Measurements from ENCODE around the gene ALDH7A1.
"Not testable (repeated sequence)": the region's sequence is repeated elsewhere in the genome, so short reads cannot be mapped to it uniquely, and the experiment has no call there.

Gene ALDH7A1

DNA sequence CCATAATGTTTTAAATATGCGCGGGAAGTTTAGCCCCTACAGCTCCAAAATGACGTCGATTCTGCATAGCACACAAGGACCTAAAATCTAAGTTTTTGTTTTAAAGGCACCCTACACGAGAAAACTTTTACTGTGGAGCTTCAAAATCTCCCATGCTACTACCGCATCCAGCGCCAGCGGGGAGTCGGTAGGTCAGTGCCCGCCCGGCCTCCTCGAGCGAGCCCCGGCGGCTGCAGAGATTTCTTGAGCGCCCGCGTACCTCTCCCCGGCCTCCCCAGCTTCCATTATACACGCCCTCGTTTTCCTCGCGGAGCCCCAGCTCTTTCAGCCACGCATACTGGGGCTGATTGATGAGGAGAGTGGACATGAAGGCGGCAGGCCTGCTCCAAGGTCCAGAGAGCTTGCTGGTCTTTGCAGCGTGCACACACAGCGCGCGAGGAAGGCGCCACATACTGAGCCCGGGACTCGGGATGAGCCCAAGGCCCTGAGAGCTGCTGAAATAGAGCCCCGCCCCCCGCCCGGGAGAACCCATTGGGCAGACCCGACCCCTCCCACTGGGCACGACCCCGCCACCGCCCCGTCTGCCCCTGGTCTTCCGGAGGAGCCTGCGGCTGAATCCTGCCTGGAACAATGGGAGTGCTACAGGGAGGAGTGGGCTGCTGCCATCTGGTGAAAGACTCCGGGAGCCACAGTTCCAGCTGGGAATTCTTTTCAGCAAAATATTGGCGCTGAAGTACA is at the start of gene ALDH7A1:
ALDH7A1 (minus strand) TSS at position 472 of the 738 bp plus-strand sequence; CDS start at position 451, 21 bp downstream.
- peak; percentile 90 for DNase-seq (ENCODE audit: low spot score)

- no peak for DNase-seq (ENCODE audit: low spot score)
These were observed 46.4 kb upstream of the ALDH7A1 start for GRCh38 chr5:126641387-126641786.

GRCh38 chr5:126640866-126641265 is 45.8 kb upstream of the ALDH7A1 start:
- no peak for DNase-seq (ENCODE audit: low spot score)

- DNase-seq (ENCODE audit: low spot score) = no peak
These were observed 41.9 kb upstream of the ALDH7A1 start for GRCh38 chr5:126636956-126637355.

DNA sequence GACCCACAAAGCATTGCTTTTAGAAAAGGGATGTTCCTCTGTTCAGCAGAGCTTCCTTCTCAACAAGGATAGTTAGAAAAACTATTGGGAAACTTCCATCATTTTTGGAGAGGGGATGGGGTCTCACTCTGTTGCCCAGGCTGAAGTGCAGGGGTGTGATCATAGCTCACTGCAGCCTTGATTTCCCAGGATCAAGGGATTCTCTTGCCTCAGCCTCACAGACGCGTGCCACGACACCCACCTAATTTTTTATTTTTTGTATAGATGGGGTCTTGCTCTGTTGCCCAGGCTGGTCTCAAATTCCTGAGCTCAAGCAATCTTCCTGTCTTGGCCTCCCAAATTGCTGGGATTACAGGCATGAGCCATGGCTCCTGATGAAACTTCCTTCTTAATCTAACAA is 40.6 kb upstream of the ALDH7A1 start:
- DNase-seq (ENCODE audit: low spot score) = no peak

- no peak for DNase-seq (ENCODE audit: low spot score)
These were observed 38.5 kb upstream of the ALDH7A1 start for GRCh38 chr5:126633552-126633951.

GRCh38 chr5:126631920-126632319 is 36.9 kb upstream of the ALDH7A1 start:
- no peak for DNase-seq (ENCODE audit: low spot score)

- no peak for DNase-seq (ENCODE audit: low spot score)
These were observed 33.1 kb upstream of the ALDH7A1 start for GRCh38 chr5:126628102-126628501.

DNA sequence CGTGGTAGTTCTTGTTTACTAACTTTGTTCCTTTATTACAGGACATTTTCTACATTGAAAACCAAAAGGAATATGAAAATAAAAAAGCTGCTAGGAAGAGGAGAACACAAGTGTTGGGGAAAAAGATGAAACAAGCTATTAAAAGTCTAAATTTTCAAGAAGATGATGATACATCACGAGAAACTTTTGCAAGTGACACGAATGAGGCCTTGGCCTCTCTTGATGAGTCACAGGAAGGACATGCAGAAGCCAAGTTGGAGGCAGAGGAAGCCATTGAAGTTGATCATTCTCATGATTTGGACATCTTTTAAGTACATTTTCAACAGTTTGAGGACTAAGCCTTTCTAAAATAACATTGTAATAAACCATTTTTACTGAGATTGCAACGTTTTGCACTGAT is 29.5 kb upstream of the ALDH7A1 start:
- no peak for DNase-seq (ENCODE audit: low spot score)

- DNase-seq (ENCODE audit: low spot score) = no peak
These were observed 24.8 kb upstream of the ALDH7A1 start for GRCh38 chr5:126619781-126620180.

- not testable (repeated sequence) for DNase-seq (ENCODE audit: low spot score)
These were observed 22.6 kb upstream of the ALDH7A1 start for GRCh38 chr5:126617603-126618002.

- no peak for DNase-seq (ENCODE audit: low spot score)
These were observed 20.3 kb upstream of the ALDH7A1 start for GRCh38 chr5:126615286-126615685.

DNA sequence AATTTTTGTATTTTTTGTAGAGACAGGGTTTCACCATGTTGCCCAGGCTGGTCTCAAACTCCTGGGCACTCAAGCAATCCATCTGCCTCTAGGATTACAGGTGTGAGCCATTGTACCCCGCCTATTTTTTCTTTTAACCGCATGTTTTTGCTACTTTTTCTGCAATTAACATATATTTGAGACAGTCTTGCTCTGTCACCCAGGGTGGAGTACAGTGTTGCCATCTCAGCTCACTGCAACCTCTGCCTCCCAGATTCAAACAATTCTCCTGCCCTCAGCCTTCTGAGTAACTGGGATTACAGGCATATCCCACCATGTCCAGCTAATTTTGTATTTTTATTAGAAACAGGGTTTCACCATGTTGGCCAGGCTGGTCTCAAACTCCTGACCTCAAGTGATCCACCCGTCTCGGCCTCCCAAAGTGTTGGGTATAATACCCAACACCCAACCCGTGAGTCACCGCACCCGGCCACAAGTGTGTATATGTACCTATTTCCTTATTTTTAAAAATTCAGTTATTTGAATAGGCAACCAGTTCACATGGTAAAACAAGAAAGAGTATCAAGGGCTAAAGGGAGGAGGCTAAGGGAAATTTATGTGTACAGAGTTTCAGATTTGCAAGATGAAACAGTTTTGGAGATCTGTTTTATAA is 19.0 kb upstream of the ALDH7A1 start:
- no peak for DNase-seq (ENCODE audit: low spot score)

DNA sequence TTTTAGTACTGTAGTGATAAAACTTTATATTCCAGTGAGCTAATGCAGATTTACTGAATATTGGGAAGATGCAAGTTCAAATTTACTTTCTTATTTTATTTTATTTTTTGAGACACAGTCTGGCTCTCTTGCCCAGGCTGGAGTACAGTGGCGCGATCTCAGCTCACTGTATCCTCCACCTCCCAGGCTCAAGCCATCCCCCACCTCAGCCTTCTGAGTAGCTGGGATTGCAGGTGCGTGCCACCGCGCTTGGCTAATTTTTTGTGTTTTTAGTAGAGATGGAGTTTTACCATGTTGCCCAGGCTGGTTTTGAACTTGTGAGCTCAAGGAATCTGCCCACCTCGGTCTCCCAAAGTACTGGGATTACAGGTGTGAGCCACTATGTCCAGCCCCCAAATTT is 15.6 kb upstream of the ALDH7A1 start:
- DNase-seq (ENCODE audit: low spot score) = no peak

GRCh38 chr5:126610160-126610559 is 15.1 kb upstream of the ALDH7A1 start:
- no peak for DNase-seq (ENCODE audit: low spot score)

DNA sequence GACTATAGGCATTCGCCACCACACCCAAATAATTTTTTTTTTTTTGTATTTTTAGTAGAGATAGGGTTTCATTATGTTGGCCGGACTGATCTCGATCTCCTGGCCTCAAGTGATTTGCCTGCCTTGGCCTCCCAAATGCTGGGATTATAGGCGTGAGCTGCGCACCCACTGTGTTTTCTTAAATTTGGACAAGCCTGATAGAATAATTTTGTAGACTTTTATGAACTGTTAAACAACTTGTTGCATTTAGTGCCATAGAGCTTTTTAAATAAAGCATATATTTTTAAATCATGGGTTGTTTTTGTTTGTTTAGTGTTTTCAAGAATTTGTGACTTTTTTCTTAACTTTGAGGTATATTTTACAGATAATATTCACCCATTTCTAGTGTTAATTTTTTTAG is 10.5 kb upstream of the ALDH7A1 start:
- no peak for DNase-seq (ENCODE audit: low spot score)

- no peak for DNase-seq (ENCODE audit: low spot score)
These were observed 8.5 kb upstream of the ALDH7A1 start for GRCh38 chr5:126603402-126603991.

- peak; percentile 74 for DNase-seq (ENCODE audit: low spot score)
These were observed 5.9 kb upstream of the ALDH7A1 start, which contains the start of gene PHAX for GRCh38 chr5:126600631-126601511. Gene PHAX (plus strand): TSS chr5:126600947. CDS start chr5:126600963, 16 bp downstream.

DNA sequence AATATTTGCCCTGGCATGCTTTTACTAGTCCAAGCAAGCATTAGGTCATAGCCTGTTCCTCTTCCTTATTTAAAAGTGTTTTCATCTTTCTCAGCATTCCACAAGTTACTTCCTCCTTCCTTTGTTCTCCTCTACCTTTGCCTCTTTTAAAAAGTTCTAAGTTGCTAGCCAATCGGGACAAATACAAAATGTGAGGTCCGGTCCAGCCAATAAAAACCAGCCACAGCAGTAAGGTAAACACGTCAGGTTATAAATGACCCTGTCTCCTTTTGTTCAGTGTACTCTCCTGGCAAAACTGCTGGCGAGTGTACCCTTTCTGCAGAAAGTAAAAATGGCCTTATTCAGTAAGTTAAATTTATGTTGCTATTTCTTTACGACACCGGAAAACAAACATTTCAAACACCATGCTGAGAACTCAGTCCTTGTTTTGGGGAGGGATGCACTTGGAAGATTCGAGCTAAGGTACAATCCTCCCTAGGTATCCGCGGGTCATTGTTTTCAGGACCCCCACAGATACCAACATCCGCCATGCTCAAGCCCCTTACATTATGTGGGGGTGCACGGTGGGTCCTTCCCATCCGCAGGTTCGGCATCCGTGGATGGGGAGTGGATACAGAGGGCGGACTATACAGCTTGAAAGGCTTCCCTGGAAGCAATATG is 5.1 kb upstream of the ALDH7A1 start:
- DNase-seq (ENCODE audit: low spot score) = peak; percentile 34

DNA sequence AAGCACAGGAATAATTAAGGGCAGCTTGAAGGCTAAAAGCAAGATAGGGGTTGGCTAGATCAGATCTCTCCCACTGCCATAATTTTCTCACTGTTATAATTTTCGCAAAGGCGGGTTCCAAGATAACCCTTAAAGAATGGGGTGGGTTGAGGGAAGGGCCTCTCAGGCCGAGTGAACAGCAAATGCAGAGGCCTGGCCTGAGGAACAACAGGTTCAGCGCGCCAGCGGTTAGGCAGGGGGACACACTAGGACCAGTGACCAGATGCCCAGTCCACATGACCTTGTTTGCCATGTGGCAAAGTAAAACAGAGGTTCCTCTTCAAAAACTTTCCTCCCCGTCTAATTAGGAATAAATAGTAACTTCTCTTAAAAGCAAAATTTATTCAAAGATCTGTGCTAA is 4.5 kb upstream of the ALDH7A1 start:
- no peak for DNase-seq (ENCODE audit: low spot score)

- DNase-seq (ENCODE audit: low spot score) = no peak
These were observed 2.1 kb upstream of the ALDH7A1 start for GRCh38 chr5:126597156-126597555.

Data from HuH-7.5 (cell line).